BE2C (cell line): Measurements from ENCODE around the gene RNF149.
"Not testable (repeated sequence)": the region's sequence is repeated elsewhere in the genome, so short reads cannot be mapped to it uniquely, and the experiment has no call there.

Experiments used
- DNase-seq: peaks from one replicate; pipeline ENCODE4 v3.0.0-alpha.2; 2020
- H3K27me3 ChIP-seq: fragments of 250-450 bp; sonication (Bioruptor Pico); 2 replicates; pipeline ENCODE4 v1.5.1; 2020; ENCODE audit warnings: mild to moderate bottlenecking
- H3K36me3 ChIP-seq: fragments of 250-450 bp; sonication (Bioruptor Pico); 2 replicates; pipeline ENCODE4 v1.5.1; 2020; ENCODE audit warnings: mild to moderate bottlenecking
- H3K4me1 ChIP-seq: fragments of 250-450 bp; sonication (Bioruptor Pico); 2 replicates; pipeline ENCODE4 v1.5.1; 2020
- H3K4me3 ChIP-seq: 2 replicates; pipeline ENCODE4 v1.5.1; 2011; ENCODE audit warnings: low read depth, low read length
- H3K9me3 ChIP-seq: fragments of 250-450 bp; sonication (Bioruptor Pico); 2 replicates; pipeline ENCODE4 v1.5.1; 2020
- TF ChIP-seq, protein P1 (sequence below): IDR thresholded peaks from 2 replicates; pipeline ENCODE4 v1.5.1; 2012; ENCODE audit warnings: mild to moderate bottlenecking, low read depth, low read length

The RNF149 gene

GRCh38 chr2:101249826-101250225, 58.7 kb downstream of the RNF149 start:
- Histone ChIP-seq H3K9me3 (no peaks in the 10 kb centered on the region), H3K27me3 (no peaks in the 10 kb centered on the region), H3K4me3 (no peak overlapping the region), H3K36me3 (0 out of 2 replicates have a peak, but pooled peaks cover 3% of the 10 kb centered on the region), H3K4me1 (no peaks in the 10 kb centered on the region)
- DNase-seq: no peak
- TF ChIP-seq, protein P1, sequence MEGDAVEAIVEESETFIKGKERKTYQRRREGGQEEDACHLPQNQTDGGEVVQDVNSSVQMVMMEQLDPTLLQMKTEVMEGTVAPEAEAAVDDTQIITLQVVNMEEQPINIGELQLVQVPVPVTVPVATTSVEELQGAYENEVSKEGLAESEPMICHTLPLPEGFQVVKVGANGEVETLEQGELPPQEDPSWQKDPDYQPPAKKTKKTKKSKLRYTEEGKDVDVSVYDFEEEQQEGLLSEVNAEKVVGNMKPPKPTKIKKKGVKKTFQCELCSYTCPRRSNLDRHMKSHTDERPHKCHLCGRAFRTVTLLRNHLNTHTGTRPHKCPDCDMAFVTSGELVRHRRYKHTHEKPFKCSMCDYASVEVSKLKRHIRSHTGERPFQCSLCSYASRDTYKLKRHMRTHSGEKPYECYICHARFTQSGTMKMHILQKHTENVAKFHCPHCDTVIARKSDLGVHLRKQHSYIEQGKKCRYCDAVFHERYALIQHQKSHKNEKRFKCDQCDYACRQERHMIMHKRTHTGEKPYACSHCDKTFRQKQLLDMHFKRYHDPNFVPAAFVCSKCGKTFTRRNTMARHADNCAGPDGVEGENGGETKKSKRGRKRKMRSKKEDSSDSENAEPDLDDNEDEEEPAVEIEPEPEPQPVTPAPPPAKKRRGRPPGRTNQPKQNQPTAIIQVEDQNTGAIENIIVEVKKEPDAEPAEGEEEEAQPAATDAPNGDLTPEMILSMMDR: no peak

- not testable (repeated sequence) for H3K36me3 ChIP-seq, DNase-seq
Measured at GRCh38 chr2:101248756-101249155, 59.7 kb downstream of the RNF149 start.

DNA sequence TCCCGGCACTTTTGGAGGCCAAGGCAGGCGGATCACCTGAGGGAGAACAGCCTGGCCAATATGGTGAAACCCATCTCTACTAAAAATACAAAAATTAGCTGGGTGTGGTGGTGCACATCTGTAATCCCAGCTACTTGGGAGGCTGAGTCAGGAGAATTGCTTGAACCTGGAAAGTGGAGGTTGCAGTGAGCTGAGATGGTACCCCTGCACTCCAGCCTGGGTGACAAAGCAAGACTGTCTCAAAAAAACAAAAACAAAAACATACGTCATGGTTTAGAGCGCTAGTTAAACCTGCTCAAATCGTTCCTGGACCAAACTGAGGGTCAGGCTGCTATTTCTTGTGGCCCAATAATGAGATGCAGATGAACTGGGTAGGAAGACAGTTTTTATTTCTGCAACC, 63.0 kb downstream of the RNF149 start:
- H3K4me3 ChIP-seq, DNase-seq, H3K4me1 ChIP-seq, H3K27me3 ChIP-seq, H3K9me3 ChIP-seq, H3K36me3 ChIP-seq: not testable (repeated sequence)

More at GRCh38 chr2:101248756-101249155, 59.7 kb downstream of the RNF149 start:
- H3K4me1 ChIP-seq, H3K4me3 ChIP-seq, H3K27me3 ChIP-seq, H3K9me3 ChIP-seq: not testable (repeated sequence)

GRCh38 chr2:101244899-101245298, 63.6 kb downstream of the RNF149 start:
- not testable (repeated sequence) for H3K27me3 ChIP-seq, H3K9me3 ChIP-seq, H3K4me3 ChIP-seq, H3K4me1 ChIP-seq, H3K36me3 ChIP-seq, DNase-seq

DNA sequence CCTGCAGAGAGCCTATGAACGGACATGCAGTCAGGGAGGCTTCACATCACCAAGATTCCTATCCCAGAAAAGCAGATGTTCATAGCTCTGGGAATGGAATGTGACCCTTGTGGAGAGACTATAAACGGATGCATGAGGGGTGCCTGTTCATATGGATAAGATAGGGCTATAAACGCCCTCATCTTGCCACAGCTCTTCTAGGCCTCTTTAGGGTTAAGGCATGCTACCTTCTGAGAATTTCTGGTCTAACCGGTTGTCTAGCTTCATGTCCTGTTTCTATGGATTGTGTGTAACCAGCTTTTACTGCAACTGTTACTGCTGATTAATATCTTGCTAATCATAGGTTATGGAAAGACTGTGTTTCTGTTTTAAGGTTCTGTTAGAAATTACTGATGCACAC, 64.1 kb downstream of the RNF149 start:
- not testable (repeated sequence) for DNase-seq

GRCh38 chr2:101241158-101241557, 67.3 kb downstream of the RNF149 start:
- DNase-seq: no peak
- Histone ChIP-seq H3K27me3 (no peaks in the 10 kb centered on the region), H3K4me1 (no peaks in the 10 kb centered on the region), H3K36me3 (no peaks in the 10 kb centered on the region), H3K9me3 (no peaks in the 10 kb centered on the region), H3K4me3 (no peak overlapping the region)
- TF ChIP-seq, protein P1: no peak

More for the DNA sequence above, 64.1 kb downstream of the RNF149 start:
- not testable (repeated sequence) for H3K4me1 ChIP-seq, H3K9me3 ChIP-seq, H3K36me3 ChIP-seq, H3K4me3 ChIP-seq, H3K27me3 ChIP-seq

DNA sequence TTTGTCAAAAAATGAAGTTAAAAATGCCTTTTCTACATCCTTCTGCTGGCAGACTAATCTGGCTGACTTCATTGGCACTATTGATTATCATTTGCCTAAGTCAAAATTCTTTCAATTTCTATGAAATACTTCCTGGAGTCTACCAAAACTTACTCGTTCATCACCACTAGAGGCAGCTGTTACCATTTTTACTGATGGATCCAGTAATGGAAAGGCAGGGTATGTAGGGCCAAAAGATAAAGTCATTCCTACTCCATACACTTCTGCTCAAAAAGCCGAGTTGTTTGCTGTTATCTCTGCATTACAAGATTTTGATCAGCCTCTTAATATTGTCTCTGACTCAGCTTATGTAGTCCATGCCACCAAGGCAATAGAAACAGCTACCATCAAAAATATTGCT, 67.8 kb downstream of the RNF149 start:
- H3K36me3 ChIP-seq, H3K27me3 ChIP-seq, H3K9me3 ChIP-seq, H3K4me1 ChIP-seq, DNase-seq: not testable (repeated sequence)
- H3K4me3 ChIP-seq: peak overlapping the region; percentile 8; the same call in 1 of the 2 replicates
- TF ChIP-seq, protein P1: peak; percentile 52

- H3K4me1 ChIP-seq, H3K36me3 ChIP-seq: not testable (repeated sequence)
Measured at GRCh38 chr2:101239760-101240118, 68.8 kb downstream of the RNF149 start.

GRCh38 chr2:101238930-101239759, 69.4 kb downstream of the RNF149 start:
- no peaks in the 10 kb centered on the region for H3K36me3 ChIP-seq
- no peak for DNase-seq
- no peak overlapping the region for H3K4me3 ChIP-seq
- no peaks in the 10 kb centered on the region for H3K27me3 ChIP-seq
- H3K4me1 ChIP-seq: no peaks in the 10 kb centered on the region
- no peaks in the 10 kb centered on the region for H3K9me3 ChIP-seq
- TF ChIP-seq, protein P1: no peak

More at GRCh38 chr2:101239760-101240118, 68.8 kb downstream of the RNF149 start:
- not testable (repeated sequence) for H3K9me3 ChIP-seq, H3K4me3 ChIP-seq, DNase-seq, H3K27me3 ChIP-seq

- not testable (repeated sequence) for DNase-seq, H3K27me3 ChIP-seq, H3K36me3 ChIP-seq, H3K4me1 ChIP-seq, H3K9me3 ChIP-seq, H3K4me3 ChIP-seq
Measured at GRCh38 chr2:101237944-101238343, 70.6 kb downstream of the RNF149 start.

DNA sequence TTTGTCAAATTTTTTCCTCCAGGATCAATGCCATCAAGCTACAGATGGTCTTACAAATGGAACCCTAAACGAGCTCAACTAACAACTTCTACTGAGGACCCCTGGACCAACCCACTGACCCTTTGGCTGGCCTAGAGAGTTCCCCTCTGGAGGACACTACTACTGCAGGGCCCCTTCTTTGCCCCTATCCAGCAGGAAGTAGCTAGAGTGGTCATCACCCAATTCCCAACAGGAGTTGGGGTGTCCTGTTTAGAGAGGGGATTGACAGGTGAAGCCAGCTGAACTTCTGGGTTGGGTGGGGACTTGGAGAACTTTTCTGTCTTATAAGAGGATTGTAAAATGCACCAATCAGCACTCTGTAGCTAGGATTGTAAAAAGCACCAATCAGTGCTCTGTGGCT, 72.5 kb downstream of the RNF149 start:
- DNase-seq, H3K36me3 ChIP-seq, H3K4me3 ChIP-seq, H3K9me3 ChIP-seq, H3K4me1 ChIP-seq, H3K27me3 ChIP-seq: not testable (repeated sequence)
